GM12878 (cell line): ENCODE results near the gene PPP2R5C. TPM values are rescaled to one million over a fixed set of nuclear protein-coding genes. Genes with fewer than 3 reads are reported as not detected.

Experiments used
- ATAC-seq: fragments of 200-7000 bp; cut with Tn5 transposase; 3 replicates; pipeline ENCODE4 v1.9.1; 2020; ENCODE audit warnings: mild to moderate bottlenecking, moderate library complexity
- BruUV-seq: library from RNA; stranded (reverse); fragments of 400-500 nt; replicated peaks from 2 replicates; lab custom pipeline; 2021; lab: Mats Ljungman, UMichigan
- CTCF ChIA-PET: fragments of 300-600 bp; sonication (Branson Sonifier 250); formaldehyde crosslinking; extraction: SDS; loops from one replicate; lab custom pipeline; 2021; ENCODE audit warnings: inconsistent platforms; lab: Yijun Ruan, JAX
- POLR2A ChIA-PET: fragments of 350-600 bp; formaldehyde crosslinking; extraction: SDS; loops from one replicate; lab custom pipeline; 2021; ENCODE audit warnings: inconsistent platforms; lab: Charles Lee
- RAD21 ChIA-PET: fragments of 300-600 bp; sonication (Branson Sonifier 250); formaldehyde crosslinking; loops from one replicate; lab custom pipeline; 2023; ENCODE audit warnings: antibody characterized with exemption; ENCODE audit not compliant: unreplicated experiment; lab: Charles Lee
- SMC1A ChIA-PET: fragments of 300-600 bp; sonication (Branson Sonifier 250); formaldehyde crosslinking; loops from one replicate; lab custom pipeline; 2023; ENCODE audit not compliant: unreplicated experiment, uncharacterized antibody; lab: Charles Lee
- DNase-seq: peaks from one replicate; pipeline ENCODE4 v3.0.0-alpha.2; 2011; ENCODE audit warnings: low read depth, low spot score
- FAIRE-seq: peaks from 3 replicates; lab custom pipeline; 2011; peaks lifted over from hg19 to GRCh38; lab: Jason Lieb, UNC
- H2AFZ ChIP-seq: 2 replicates; pipeline ENCODE4 v1.6.0; 2011; ENCODE audit warnings: low read depth, low read length, control low read depth; ENCODE audit not compliant: control insufficient read depth
- H3K27ac ChIP-seq: 2 replicates; pipeline ENCODE4 v1.5.1; 2011; ENCODE audit warnings: control low read depth; ENCODE audit not compliant: control insufficient read depth, insufficient read depth
- H3K27me3 ChIP-seq, 2 experiments: replicated peaks in 1 of 2; 2 replicates each; pipeline versions ENCODE4 v1.6.0 to v1.6.1; 2011; ENCODE audit warnings: low read length in 1 of 2; ENCODE audit not compliant: control insufficient read depth in 2 of 2, insufficient read depth in 2 of 2
- H3K36me3 ChIP-seq, 2 experiments: 2 replicates each; pipeline ENCODE4 v1.5.1; 2011; ENCODE audit warnings: low read length in 1 of 2; ENCODE audit not compliant: control insufficient read depth in 2 of 2, insufficient read depth in 2 of 2
- H3K4me1 ChIP-seq: 2 replicates; pipeline ENCODE4 v1.6.1; 2011; ENCODE audit warnings: mild to moderate bottlenecking, low read length, moderate library complexity, mixed read lengths; ENCODE audit not compliant: control insufficient read depth, insufficient read depth
- H3K4me2 ChIP-seq: 2 replicates; pipeline ENCODE4 v1.6.0; 2011; ENCODE audit warnings: control low read depth; ENCODE audit not compliant: control insufficient read depth, insufficient read depth
- H3K4me3 ChIP-seq: fragments of 200-600 bp; sonication (generic); 2 replicates; pipeline ENCODE4 v1.5.1; 2016
- H3K79me2 ChIP-seq: 2 replicates; pipeline ENCODE4 v1.6.0; 2011; ENCODE audit warnings: low read length; ENCODE audit not compliant: control insufficient read depth, insufficient read depth
- H3K9ac ChIP-seq: 2 replicates; pipeline ENCODE4 v1.8.0; 2011; ENCODE audit warnings: low read length, control low read depth, mixed read lengths; ENCODE audit not compliant: control insufficient read depth, insufficient read depth
- H3K9me3 ChIP-seq: replicated peaks from 3 replicates; pipeline ENCODE4 v1.5.1; 2011; ENCODE audit warnings: mild to moderate bottlenecking, low read length; ENCODE audit not compliant: control insufficient read depth, insufficient read depth
- H4K20me1 ChIP-seq: 2 replicates; pipeline ENCODE4 v1.6.0; 2011; ENCODE audit not compliant: control insufficient read depth, insufficient read depth
- ASH2L ChIP-seq: fragments of 300-600, 200-600 bp; sonication (generic); IDR thresholded peaks from 2 replicates; pipeline ENCODE4 v1.6.1; 2017; ENCODE audit warnings: low read depth, mild to moderate bottlenecking, borderline replicate concordance
- ATF7 ChIP-seq: fragments of 450-650 bp; IDR thresholded peaks from 2 replicates; pipeline ENCODE4 v1.6.1; 2016; ENCODE audit warnings: low read depth, mild to moderate bottlenecking
- BCLAF1 ChIP-seq: fragments of 450-650 bp; IDR thresholded peaks from 2 replicates; pipeline ENCODE4 v1.6.1; 2017; ENCODE audit warnings: antibody characterized with exemption, mild to moderate bottlenecking, moderate library complexity
- EED ChIP-seq: sonication (generic); IDR thresholded peaks from 2 replicates; pipeline ENCODE4 v1.6.1; 2016; ENCODE audit warnings: antibody characterized with exemption, low read depth
- GATAD2B ChIP-seq: fragments of 450-650 bp; conservative IDR thresholded peaks from 2 replicates; pipeline ENCODE4 v1.6.1; 2017; ENCODE audit warnings: low read depth, mild to moderate bottlenecking, moderate library complexity
- KDM1A ChIP-seq: fragments of 200-600 bp; sonication (generic); IDR thresholded peaks from 2 replicates; pipeline ENCODE4 v1.6.1; 2016; ENCODE audit warnings: borderline replicate concordance
- MEF2A ChIP-seq: IDR thresholded peaks from 2 replicates; pipeline ENCODE4 v1.6.1; 2011; ENCODE audit warnings: low read depth, mild to moderate bottlenecking, low read length, moderate library complexity; ENCODE audit not compliant: insufficient read depth
- NR2C1 ChIP-seq: fragments of 450-650 bp; IDR thresholded peaks from 2 replicates; pipeline ENCODE4 v1.6.1; 2017; ENCODE audit warnings: antibody characterized with exemption, mild to moderate bottlenecking, moderate library complexity
- PAX5 ChIP-seq: IDR thresholded peaks from 2 replicates; pipeline ENCODE4 v1.6.1; 2011; ENCODE audit warnings: low read depth, low read length, borderline replicate concordance
- SIN3A ChIP-seq: IDR thresholded peaks from 2 replicates; pipeline ENCODE4 v1.6.1; 2012; ENCODE audit warnings: low read depth, low read length, improper control_type of control experiment
- SREBF2 ChIP-seq: IDR thresholded peaks from 2 replicates; pipeline ENCODE4 v1.6.1; 2012; ENCODE audit warnings: mild to moderate bottlenecking, low read length
- TCF3 ChIP-seq: IDR thresholded peaks from 2 replicates; pipeline ENCODE4 v1.6.1; 2012; ENCODE audit warnings: low read depth, mild to moderate bottlenecking, low read length, borderline replicate concordance; ENCODE audit not compliant: insufficient read depth
- YY1 ChIP-seq: IDR thresholded peaks from 2 replicates; pipeline ENCODE4 v1.6.1; 2011; ENCODE audit warnings: low read depth, mild to moderate bottlenecking, low read length
- ZBED1 ChIP-seq: IDR thresholded peaks from 2 replicates; pipeline ENCODE4 v1.6.1; 2016; ENCODE audit warnings: borderline replicate concordance
- ZSCAN29 ChIP-seq: fragments of 450-650 bp; IDR thresholded peaks from 2 replicates; pipeline ENCODE4 v1.6.1; 2017; ENCODE audit warnings: mild to moderate bottlenecking, moderate library complexity
- WGBS: methylation state at CpG from one replicate; pipeline ENCODE4 v1.1.6; 2016; ENCODE audit warnings: low lambda C conversion rate; ENCODE audit not compliant: insufficient replicate concordance, insufficient coverage; ENCODE audit errors: missing lambda C conversion rate; 5-methylcytosine and 5-hydroxymethylcytosine counted together
- in situ Hi-C: fragments of 300-500 bp; cut with MboI; formaldehyde crosslinking; loops from 9 replicates; pipeline ENCODE4 v1.14.3; 2018; ENCODE audit warnings: mixed read lengths
- intact Hi-C: fragments of 100-400 bp; cut with micrococcal nuclease; formaldehyde crosslinking; loops from one replicate; pipeline ENCODE4 v1.14.2; 2022; ENCODE audit not compliant: unreplicated experiment
- polyA plus RNA-seq, 11 experiments: library from polyadenylated mRNA; depleted of rRNA in 4 of 11; unstranded in 6 of 11; stranded (reverse) in 5 of 11; fragments of >200 nt; fragmentation: Nextera tagmentation in 4 of 11; fragmentation: Illumina TruSeq in 1 of 11; extraction: Ambion mirVana in 4 of 11; extraction: Trizol in 1 of 11; gene quantifications; 1 replicate in 1 of 11; 2 replicates in 10 of 11; pipeline versions ENCODE4 v1.2.1 to v1.2.3, GENCODE V29; 2011 to 2016; ENCODE audit warnings: inconsistent platforms in 2 of 11, missing spikeins in 2 of 11, low read depth in 1 of 11
- total RNA-seq, 4 experiments: library from RNA; depleted of rRNA in 3 of 4; stranded (reverse); fragments of >200 nt in 3 of 4; fragmentation: Illumina TruSeq in 1 of 4; extraction: Trizol in 1 of 4; gene quantifications; 2 replicates each; pipeline versions ENCODE4 v1.2.1 to v1.2.3, GENCODE V29; 2013 to 2021

PPP2R5C gene
- total and polyA plus RNA-seq, 10 of the 15 experiments (the other 5 are each of a cell fraction or from before 2014, with no cell fraction given): 106 to 199 (median 144) TPM

- intact Hi-C loops: no loop called here
- Histone ChIP-seq H3K4me3 (no peak overlapping the region), H3K9ac (no peak overlapping the region), H3K36me3 (no peaks in the 10 kb centered on the region), H3K4me2 (no peak overlapping the region), H4K20me1 (no peaks in the 10 kb centered on the region), H2AFZ (no peak overlapping the region), H3K4me1 (peaks cover 4% of the 10 kb centered on the region), H3K27me3 (no peaks in the 10 kb centered on the region), H3K79me2 (no peaks in the 10 kb centered on the region), H3K27ac (no peak overlapping the region), H3K9me3 (peaks cover 4% of the 10 kb centered on the region; the same call in 2 of the 3 replicates)
- SMC1A ChIA-PET: interaction anchor here (1.2 kb wide), 2 partner anchors 19 to 20 kb away, joined by 3 to 4 read pairs; no protein-coding TSS in a partner anchor
- RAD21 ChIA-PET: no interaction called here
- FAIRE-seq: no peak
- CTCF ChIA-PET: interaction anchor here (0.8 kb wide), 1 partner anchor 27 kb away, joined by 4 read pairs; no protein-coding TSS in a partner anchor
- BruUV-seq: no TSS peak
- POLR2A ChIA-PET: interaction anchor here (0.5 kb wide), 1 partner anchor 101 kb away, joined by 4 read pairs; no protein-coding TSS in a partner anchor
- WGBS: 81% methylated on average over 6 of the region's 6 CpGs
- in situ Hi-C loops: no loop called here
- TF ChIP-seq SIN3A: no peak
- no peak for TF ChIP-seq KDM1A
- no peak for TF ChIP-seq ASH2L
- TF ChIP-seq PAX5: no peak
- TF ChIP-seq ATF7: no peak
- TF ChIP-seq YY1: no peak
- TF ChIP-seq SREBF2: no peak
- no peak for TF ChIP-seq MEF2A
- no peak for TF ChIP-seq GATAD2B
- no peak for TF ChIP-seq ZSCAN29
- TF ChIP-seq EED: no peak
- no peak for TF ChIP-seq NR2C1
- TF ChIP-seq TCF3: no peak
- no peak for TF ChIP-seq ZBED1
- TF ChIP-seq BCLAF1: no peak
- DNase-seq: no peak
- no peak for ATAC-seq
Observed at GRCh38 chr14:101789222-101789621, 27.7 kb downstream of the PPP2R5C start.
